Lower leg skin (tissue), 3 donors: Measurements from ENCODE around the gene UBL4B.

Experiments
- CTCF ChIP-seq, 3 donors: fragments of 450-650 bp; IDR thresholded peaks; one replicate each; pipeline ENCODE4 v1.5.1; 2016; ENCODE audit warnings: antibody characterized with exemption in 3 of 3, mild to moderate bottlenecking in 3 of 3, moderate library complexity in 2 of 3
- POLR2A ChIP-seq, 2 donors: fragments of 450-650 bp; IDR thresholded peaks; one replicate each; pipeline ENCODE4 v1.6.1; 2016 to 2017; ENCODE audit warnings: antibody characterized with exemption in 2 of 2, mild to moderate bottlenecking in 1 of 2, moderate library complexity in 1 of 2

- TF ChIP-seq POLR2A (IDR thresholded peaks at IDR 0.05) = no peak
- TF ChIP-seq CTCF (IDR thresholded peaks at IDR 0.05) = no peak
Measured at GRCh38 chr1:110138956-110139355, 26.7 kb downstream of the UBL4B start.
